ENCODE results near the gene FMNL3.

Gene FMNL3

DNA sequence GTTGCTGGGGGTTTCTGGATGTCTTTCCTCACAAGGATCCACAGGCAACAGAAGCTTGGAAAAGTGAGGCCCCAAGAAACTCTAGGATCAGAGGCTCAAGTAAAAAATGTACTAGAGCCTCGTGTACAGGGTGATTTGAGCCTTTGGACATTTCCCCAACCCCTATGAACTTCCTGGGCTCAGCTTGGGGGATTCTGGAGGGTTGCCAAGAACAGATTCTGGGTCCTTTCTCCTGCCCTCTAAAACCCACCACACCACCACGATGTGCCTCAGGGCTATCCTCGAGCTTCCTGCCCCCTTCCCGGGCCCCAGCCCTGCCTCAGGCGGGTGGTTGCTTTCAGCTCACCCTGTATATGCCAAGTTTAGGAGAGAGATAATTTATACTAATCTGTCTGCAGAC is 102.3 kb downstream of the FMNL3 start:
- DNase-seq (ENCODE audit: low read depth in 2 of 2), result no peak

DNA sequence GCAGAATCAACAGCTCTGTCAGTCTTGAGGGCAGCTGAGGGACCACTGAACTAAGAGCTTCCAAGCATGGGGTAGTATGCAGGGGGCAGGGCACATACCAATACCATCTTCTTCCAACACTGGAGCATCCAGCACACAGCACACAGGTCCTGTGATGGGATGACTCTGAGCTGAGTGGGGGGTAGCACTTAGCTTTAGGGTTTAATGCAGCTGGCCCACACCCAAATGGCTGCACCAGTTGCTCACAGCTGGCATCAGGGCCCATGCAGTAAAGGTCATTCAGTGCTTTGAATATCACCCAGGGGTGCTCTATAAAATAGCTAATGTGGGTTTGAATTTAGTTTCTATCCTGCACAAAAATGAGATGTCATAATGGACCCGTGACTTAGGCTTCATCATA is 103.5 kb downstream of the FMNL3 start:
- DNase-seq (ENCODE audit: low read depth in 2 of 2), result no peak

DNA sequence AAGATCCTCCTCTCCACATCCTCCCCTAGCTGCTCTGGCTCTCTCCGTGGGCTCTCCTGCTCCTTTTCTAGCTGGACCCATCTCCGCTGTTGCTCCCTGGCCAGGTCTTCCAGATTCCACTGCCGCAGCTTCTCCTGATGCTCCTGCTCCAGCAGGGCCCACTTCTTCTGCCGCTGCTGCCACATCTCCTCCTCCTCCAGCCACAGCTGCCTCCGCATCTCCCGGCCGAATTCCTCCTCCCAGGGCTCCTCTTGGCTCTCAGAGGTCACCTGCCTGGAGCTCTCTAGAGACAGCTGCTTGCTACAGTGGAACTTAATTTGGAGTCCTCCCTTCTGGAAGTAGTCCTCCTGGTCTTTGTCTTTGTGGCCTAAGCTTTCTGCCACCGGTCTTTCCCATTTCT is 107.2 kb downstream of the FMNL3 start:
- DNase-seq (ENCODE audit: low read depth in 2 of 2), result no peak

DNA sequence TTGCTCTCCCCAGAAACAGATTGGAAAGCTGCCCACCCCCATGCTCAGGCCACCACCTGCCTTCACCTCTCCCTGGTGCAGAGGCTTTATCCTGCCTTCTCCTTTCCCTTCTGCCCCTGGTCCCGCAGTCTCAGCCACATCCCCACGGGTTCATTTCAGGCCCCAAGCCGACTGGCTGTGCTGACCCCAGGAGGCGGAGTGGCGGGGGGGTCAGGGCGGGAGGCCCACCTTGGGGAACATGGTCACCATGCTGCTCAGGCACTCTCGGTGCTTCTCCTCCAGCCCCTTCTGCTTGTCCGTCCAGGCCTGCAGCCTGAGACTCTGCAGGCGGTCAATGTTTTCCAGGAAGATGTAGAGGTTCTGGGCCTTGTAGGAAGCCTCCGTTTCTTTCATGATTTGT is 108.7 kb downstream of the FMNL3 start:
- no peak for DNase-seq (ENCODE audit: low read depth in 2 of 2)

DNA sequence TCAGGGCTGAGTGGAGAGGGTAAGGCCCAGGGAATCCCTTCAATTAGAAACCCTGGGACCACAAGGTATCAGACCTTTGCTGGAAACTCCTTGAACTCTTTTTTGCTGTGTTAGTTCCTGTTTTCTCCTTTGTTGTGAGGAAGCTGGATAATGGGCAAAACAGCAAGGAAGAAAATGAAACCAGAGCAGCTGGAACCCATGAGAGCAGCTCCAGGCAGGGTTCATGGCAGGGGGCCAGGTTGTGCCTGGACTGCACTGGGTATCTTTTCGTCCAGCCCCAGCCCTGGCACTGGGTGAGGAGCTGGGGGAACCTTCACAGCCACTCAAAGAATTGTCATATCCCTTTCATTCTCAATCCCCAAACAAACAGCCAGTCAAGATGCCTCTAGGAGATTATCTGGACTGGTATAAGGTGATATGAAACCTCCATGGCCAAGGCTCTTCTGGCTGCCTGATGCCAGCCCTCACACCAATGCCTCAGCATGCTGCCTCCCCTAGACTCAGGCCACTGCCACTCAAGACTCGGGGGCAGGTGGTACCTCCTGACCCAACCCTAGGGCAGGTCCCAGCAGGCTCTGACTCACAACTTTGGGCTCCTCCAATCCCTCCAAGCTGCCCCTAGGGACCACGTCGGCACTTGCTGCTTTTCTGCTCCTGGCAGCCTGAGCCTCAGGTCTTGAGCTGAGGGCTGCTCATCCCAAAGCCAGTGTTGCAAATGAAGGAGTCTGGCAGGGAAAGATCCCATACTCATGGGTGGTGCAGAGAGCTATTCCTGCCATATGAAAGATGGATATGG is 118.3 kb downstream of the FMNL3 start:
- DNase-seq (ENCODE audit: low read depth in 2 of 2), result no peak

DNA sequence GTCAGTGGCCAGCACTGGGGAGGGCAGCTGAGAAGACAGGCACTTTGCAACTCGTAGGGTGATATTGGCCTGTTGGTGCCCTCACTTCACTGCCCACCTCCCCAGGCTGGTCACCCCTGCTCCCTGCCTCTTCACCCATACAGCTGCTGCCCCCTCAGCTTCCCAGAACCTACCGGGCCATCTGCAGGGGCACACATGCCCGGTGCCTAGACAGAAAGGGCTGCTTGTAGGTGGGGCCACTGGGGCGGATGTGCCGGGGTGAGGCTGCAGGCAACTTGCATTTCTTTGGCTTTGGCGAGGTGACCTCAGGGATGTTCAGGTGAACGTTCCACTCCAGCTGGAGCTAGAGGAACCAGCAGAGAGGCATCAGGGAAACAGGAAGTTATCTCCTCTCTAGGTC is 118.9 kb downstream of the FMNL3 start:
- DNase-seq (ENCODE audit: low read depth in 2 of 2), result no peak

DNA sequence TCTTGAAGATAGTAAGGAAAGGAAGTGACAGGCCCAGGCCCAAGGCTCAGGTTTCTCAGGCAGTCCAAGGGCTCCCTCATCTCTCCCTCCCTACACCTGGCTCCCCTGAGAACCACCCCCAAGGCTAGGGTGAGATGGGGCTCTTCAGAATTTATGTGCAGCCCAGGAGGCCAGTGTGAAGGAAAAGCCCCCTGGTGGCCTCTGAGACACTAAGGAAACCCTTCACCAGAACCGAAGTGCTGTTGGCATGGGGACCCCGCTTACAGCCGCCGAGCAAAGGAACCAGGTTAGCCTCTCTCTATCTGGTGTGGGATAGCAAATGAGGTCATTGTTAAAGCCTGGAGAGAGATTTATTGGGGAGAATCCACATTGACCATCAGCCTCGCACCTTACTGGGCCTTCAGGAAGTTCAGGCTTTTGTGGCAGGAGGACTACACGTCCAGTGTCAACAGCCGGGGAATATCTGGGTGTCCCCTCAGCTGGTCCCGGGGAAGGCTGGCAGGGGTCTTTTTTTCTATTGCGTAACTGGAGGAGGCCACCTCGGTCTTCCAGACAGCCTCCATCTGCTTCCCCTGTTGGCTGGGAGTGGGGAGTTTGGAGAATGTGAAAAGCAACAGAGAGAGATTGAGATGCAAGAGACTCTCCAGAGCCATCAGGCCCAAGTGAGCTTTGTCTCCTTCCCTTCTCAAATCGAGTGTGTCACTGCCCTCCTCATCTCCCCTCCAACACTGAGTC is 119.9 kb downstream of the FMNL3 start:
- no peak for DNase-seq (ENCODE audit: low read depth in 2 of 2)
